Stimulated activated naive CD8-positive, alpha-beta T cell treated with anti-CD3 and anti-CD28 coated beads, Interleukin-15, Interleukin-2, amounts not matched to agents 100 ng/mL and 50 ng/mL, for 24 hours (primary cell): ENCODE measurements around the gene PEF1.

Experiments used
- H3K27ac Mint-ChIP-seq: one replicate; pipeline ENCODE4 v1.8.0; 2021; ENCODE audit warnings: mild to moderate bottlenecking, mixed read lengths
- H3K27me3 Mint-ChIP-seq: one replicate; pipeline ENCODE4 v1.8.0; 2021; ENCODE audit warnings: mixed read lengths
- H3K36me3 Mint-ChIP-seq: one replicate; pipeline ENCODE4 v1.8.0; 2021; ENCODE audit warnings: low read depth, mixed read lengths
- H3K4me1 Mint-ChIP-seq: one replicate; pipeline ENCODE4 v1.8.0; 2021; ENCODE audit warnings: low read depth, mixed read lengths
- H3K4me3 Mint-ChIP-seq: one replicate; pipeline ENCODE4 v1.8.0; 2021; ENCODE audit warnings: mild to moderate bottlenecking, mixed read lengths
- H3K9me3 Mint-ChIP-seq: one replicate; pipeline ENCODE4 v1.8.0; 2021; ENCODE audit warnings: mixed read lengths

The PEF1 gene

GRCh38 chr1:31666263-31666963 is 21.7 kb upstream of the PEF1 start:
- peaks cover 15% of the 10 kb centered on the region for H3K4me1 Mint-ChIP-seq
- H3K4me3 Mint-ChIP-seq: no peak overlapping the region
- no peak overlapping the region for H3K27ac Mint-ChIP-seq
- no peaks in the 10 kb centered on the region for H3K36me3 Mint-ChIP-seq
- H3K9me3 Mint-ChIP-seq: no peaks in the 10 kb centered on the region
- H3K27me3 Mint-ChIP-seq: peaks cover 17% of the 10 kb centered on the region

GRCh38 chr1:31665234-31665878 is 20.7 kb upstream of the PEF1 start:
- Mint-ChIP-seq H3K4me1 (peaks cover 10% of the 10 kb centered on the region), H3K36me3 (no peaks in the 10 kb centered on the region), H3K27me3 (peaks cover 13% of the 10 kb centered on the region), H3K4me3 (no peak overlapping the region), H3K27ac (no peak overlapping the region), H3K9me3 (no peaks in the 10 kb centered on the region)

- Mint-ChIP-seq H3K4me1 (peaks cover 3% of the 10 kb centered on the region), H3K9me3 (no peaks in the 10 kb centered on the region), H3K4me3 (no peak overlapping the region), H3K36me3 (no peaks in the 10 kb centered on the region), H3K27ac (no peak overlapping the region), H3K27me3 (peaks cover 7% of the 10 kb centered on the region)
Measured at GRCh38 chr1:31664528-31664927, 19.9 kb upstream of the PEF1 start.

- no peak overlapping the region for H3K4me3 Mint-ChIP-seq
- H3K36me3 Mint-ChIP-seq: no peaks in the 10 kb centered on the region
- H3K27me3 Mint-ChIP-seq: peaks cover 3% of the 10 kb centered on the region
- H3K9me3 Mint-ChIP-seq: no peaks in the 10 kb centered on the region
- no peaks in the 10 kb centered on the region for H3K4me1 Mint-ChIP-seq
- no peak overlapping the region for H3K27ac Mint-ChIP-seq
Measured at GRCh38 chr1:31663622-31664452, 19.2 kb upstream of the PEF1 start.

- H3K27ac Mint-ChIP-seq: no peak overlapping the region
- H3K36me3 Mint-ChIP-seq: no peaks in the 10 kb centered on the region
- no peaks in the 10 kb centered on the region for H3K9me3 Mint-ChIP-seq
- H3K4me1 Mint-ChIP-seq: no peaks in the 10 kb centered on the region
- no peak overlapping the region for H3K4me3 Mint-ChIP-seq
- peaks cover 3% of the 10 kb centered on the region for H3K27me3 Mint-ChIP-seq
Measured at GRCh38 chr1:31662463-31662862, 17.8 kb upstream of the PEF1 start.

- Mint-ChIP-seq H3K36me3 (no peaks in the 10 kb centered on the region), H3K27ac (no peak overlapping the region), H3K4me3 (no peak overlapping the region), H3K9me3 (no peaks in the 10 kb centered on the region), H3K4me1 (no peaks in the 10 kb centered on the region), H3K27me3 (peaks cover 3% of the 10 kb centered on the region)
Measured at GRCh38 chr1:31661856-31662255, 17.2 kb upstream of the PEF1 start.

- H3K27ac Mint-ChIP-seq: no peak overlapping the region
- no peaks in the 10 kb centered on the region for H3K4me1 Mint-ChIP-seq
- no peak overlapping the region for H3K4me3 Mint-ChIP-seq
- peaks cover 3% of the 10 kb centered on the region for H3K27me3 Mint-ChIP-seq
- H3K36me3 Mint-ChIP-seq: no peaks in the 10 kb centered on the region
- H3K9me3 Mint-ChIP-seq: no peaks in the 10 kb centered on the region
Measured at GRCh38 chr1:31660871-31661455, 16.3 kb upstream of the PEF1 start.

- H3K27me3 Mint-ChIP-seq: peaks cover 3% of the 10 kb centered on the region
- H3K4me1 Mint-ChIP-seq: no peaks in the 10 kb centered on the region
- no peaks in the 10 kb centered on the region for H3K9me3 Mint-ChIP-seq
- H3K36me3 Mint-ChIP-seq: no peaks in the 10 kb centered on the region
- no peak overlapping the region for H3K27ac Mint-ChIP-seq
- H3K4me3 Mint-ChIP-seq: no peak overlapping the region
Measured at GRCh38 chr1:31659889-31660288, 15.2 kb upstream of the PEF1 start.

- H3K27ac Mint-ChIP-seq: no peak overlapping the region
- no peak overlapping the region for H3K4me3 Mint-ChIP-seq
- no peaks in the 10 kb centered on the region for H3K4me1 Mint-ChIP-seq
- H3K27me3 Mint-ChIP-seq: peaks cover 3% of the 10 kb centered on the region
- no peaks in the 10 kb centered on the region for H3K36me3 Mint-ChIP-seq
- H3K9me3 Mint-ChIP-seq: no peaks in the 10 kb centered on the region
Measured at GRCh38 chr1:31658721-31659120, 14.0 kb upstream of the PEF1 start.

GRCh38 chr1:31657972-31658510 is 13.4 kb upstream of the PEF1 start:
- Mint-ChIP-seq H3K36me3 (no peaks in the 10 kb centered on the region), H3K4me3 (no peak overlapping the region), H3K27ac (no peak overlapping the region), H3K9me3 (no peaks in the 10 kb centered on the region), H3K4me1 (no peaks in the 10 kb centered on the region), H3K27me3 (peaks cover 3% of the 10 kb centered on the region)

- no peak overlapping the region for H3K27ac Mint-ChIP-seq
- no peaks in the 10 kb centered on the region for H3K9me3 Mint-ChIP-seq
- H3K4me1 Mint-ChIP-seq: no peaks in the 10 kb centered on the region
- H3K4me3 Mint-ChIP-seq: no peak overlapping the region
- no peaks in the 10 kb centered on the region for H3K36me3 Mint-ChIP-seq
- no peaks in the 10 kb centered on the region for H3K27me3 Mint-ChIP-seq
Measured at GRCh38 chr1:31657020-31657804, 12.5 kb upstream of the PEF1 start.

GRCh38 chr1:31655756-31656155 is 11.1 kb upstream of the PEF1 start:
- Mint-ChIP-seq H3K36me3 (no peaks in the 10 kb centered on the region), H3K27me3 (no peaks in the 10 kb centered on the region), H3K27ac (no peak overlapping the region), H3K9me3 (no peaks in the 10 kb centered on the region), H3K4me1 (no peaks in the 10 kb centered on the region), H3K4me3 (no peak overlapping the region)

GRCh38 chr1:31655104-31655503 is 10.4 kb upstream of the PEF1 start:
- H3K4me3 Mint-ChIP-seq: no peak overlapping the region
- no peaks in the 10 kb centered on the region for H3K36me3 Mint-ChIP-seq
- no peaks in the 10 kb centered on the region for H3K4me1 Mint-ChIP-seq
- no peaks in the 10 kb centered on the region for H3K9me3 Mint-ChIP-seq
- no peak overlapping the region for H3K27ac Mint-ChIP-seq
- H3K27me3 Mint-ChIP-seq: no peaks in the 10 kb centered on the region

- no peak overlapping the region for H3K4me3 Mint-ChIP-seq
- no peak overlapping the region for H3K27ac Mint-ChIP-seq
- no peaks in the 10 kb centered on the region for H3K36me3 Mint-ChIP-seq
- H3K9me3 Mint-ChIP-seq: no peaks in the 10 kb centered on the region
- no peaks in the 10 kb centered on the region for H3K4me1 Mint-ChIP-seq
- H3K27me3 Mint-ChIP-seq: no peaks in the 10 kb centered on the region
Measured at GRCh38 chr1:31654474-31654776, 9.7 kb upstream of the PEF1 start.
